Measurements from ENCODE around the gene SGCD. TPM values are rescaled to one million over a fixed set of nuclear protein-coding genes. Genes with fewer than 3 reads are reported as not detected.

SGCD gene
- total RNA-seq, 2 experiments from 2014 or later: not detected

GRCh38 chr5:156718985-156719384, 392.0 kb downstream of the SGCD start:
- no peaks in the 10 kb centered on the region for H3K9me2 ChIP-seq (ENCODE audit: insufficient read depth, low read length)
- H3K27ac ChIP-seq (ENCODE audit: low read depth, low read length, poor library complexity, severe bottlenecking): no peak overlapping the region
- ChIA-PET CTCF (ENCODE audit: unreplicated experiment) (no interaction called here), POLR2A (no interaction called here)
- TF ChIP-seq CTCF (conservative IDR thresholded peaks at IDR 0.05; ENCODE audit: low read length) (peak; percentile 68), EZH2phosphoT487 (IDR thresholded peaks at IDR 0.05; ENCODE audit: borderline replicate concordance, low read depth, low read length) (no peak)
- no peak overlapping the region for H3K4me3 ChIP-seq (ENCODE audit: low read depth, low read length, poor library complexity, severe bottlenecking)
- DNase-seq (ENCODE audit: low spot score): peak; percentile 35
- H3K4me2 ChIP-seq (ENCODE audit: low read length): no peak overlapping the region
- peaks cover 13% of the 10 kb centered on the region for H3K4me1 ChIP-seq (ENCODE audit: insufficient read depth, low read length, poor library complexity, severe bottlenecking)
- intact Hi-C loops (cut with micrococcal nuclease; ENCODE audit: unreplicated experiment): loop anchor here (1.0 to 5.0 kb wide), 2 partner anchors 98 to 308 kb away; no protein-coding TSS in a partner anchor
- no peaks in the 10 kb centered on the region for H3K79me2 ChIP-seq (ENCODE audit: insufficient read depth, low read depth, low read length)
- H3K36me3 ChIP-seq (ENCODE audit: insufficient read depth, low read length): no peaks in the 10 kb centered on the region
- H4K20me1 ChIP-seq (ENCODE audit: insufficient read depth, low read length): no peaks in the 10 kb centered on the region
- H2AFZ ChIP-seq (ENCODE audit: low read length): no peak overlapping the region
- no peaks in the 10 kb centered on the region for H3K9me3 ChIP-seq (ENCODE audit: low read length)
- no TSS peak for BruUV-seq (replicated peaks)

- Histone ChIP-seq H2AFZ (ENCODE audit: low read length) (no peak overlapping the region), H3K4me1 (ENCODE audit: insufficient read depth, low read length, poor library complexity, severe bottlenecking) (no peaks in the 10 kb centered on the region), H3K36me3 (ENCODE audit: insufficient read depth, low read length) (no peaks in the 10 kb centered on the region), H3K9me3 (ENCODE audit: low read length) (no peaks in the 10 kb centered on the region), H3K27ac (ENCODE audit: low read depth, low read length, poor library complexity, severe bottlenecking) (no peak overlapping the region), H3K4me2 (ENCODE audit: low read length) (no peak overlapping the region), H4K20me1 (ENCODE audit: insufficient read depth, low read length) (no peaks in the 10 kb centered on the region), H3K9me2 (ENCODE audit: insufficient read depth, low read length) (no peaks in the 10 kb centered on the region), H3K4me3 (ENCODE audit: low read depth, low read length, poor library complexity, severe bottlenecking) (no peak overlapping the region), H3K79me2 (ENCODE audit: insufficient read depth, low read depth, low read length) (no peaks in the 10 kb centered on the region)
- no peak for TF ChIP-seq EZH2phosphoT487 (IDR thresholded peaks at IDR 0.05; ENCODE audit: borderline replicate concordance, low read depth, low read length)
- TF ChIP-seq CTCF (conservative IDR thresholded peaks at IDR 0.05; ENCODE audit: low read length): no peak
- ChIA-PET POLR2A (interaction anchor here (0.6 kb wide), 1 partner anchor 199 kb away, joined by 3 read pairs; no protein-coding TSS in a partner anchor), CTCF (ENCODE audit: unreplicated experiment) (no interaction called here)
- BruUV-seq (replicated peaks): no TSS peak
- intact Hi-C loops (cut with micrococcal nuclease; ENCODE audit: unreplicated experiment): no loop called here
- no peak for DNase-seq (ENCODE audit: low spot score)
These were observed 395.4 kb downstream of the SGCD start for GRCh38 chr5:156722358-156722757.

- H3K9me2 ChIP-seq (ENCODE audit: insufficient read depth, low read length): 0 out of 2 replicates have a peak, but pooled peaks cover 4% of the 10 kb centered on the region
- H4K20me1 ChIP-seq (ENCODE audit: insufficient read depth, low read length): no peaks in the 10 kb centered on the region
- peaks cover 6% of the 10 kb centered on the region for H3K4me1 ChIP-seq (ENCODE audit: insufficient read depth, low read length, poor library complexity, severe bottlenecking)
- H3K9me3 ChIP-seq (ENCODE audit: low read length): no peaks in the 10 kb centered on the region
- no peak overlapping the region for H3K4me2 ChIP-seq (ENCODE audit: low read length)
- no peak overlapping the region for H3K27ac ChIP-seq (ENCODE audit: low read depth, low read length, poor library complexity, severe bottlenecking)
- H3K79me2 ChIP-seq (ENCODE audit: insufficient read depth, low read depth, low read length): no peaks in the 10 kb centered on the region
- no peak overlapping the region for H2AFZ ChIP-seq (ENCODE audit: low read length)
- intact Hi-C loops (cut with micrococcal nuclease; ENCODE audit: unreplicated experiment): no loop called here
- BruUV-seq (replicated peaks): no TSS peak
- no peak overlapping the region for H3K4me3 ChIP-seq (ENCODE audit: low read depth, low read length, poor library complexity, severe bottlenecking)
- TF ChIP-seq EZH2phosphoT487 (IDR thresholded peaks at IDR 0.05; ENCODE audit: borderline replicate concordance, low read depth, low read length): no peak
- TF ChIP-seq CTCF (conservative IDR thresholded peaks at IDR 0.05; ENCODE audit: low read length): no peak
- DNase-seq (ENCODE audit: low spot score): no peak
- ChIA-PET POLR2A (interaction anchor here (0.8 to 1.7 kb wide), 2 partner anchors 16 to 18 kb away, joined by 3 to 6 read pairs; no protein-coding TSS in a partner anchor), CTCF (ENCODE audit: unreplicated experiment) (no interaction called here)
- H3K36me3 ChIP-seq (ENCODE audit: insufficient read depth, low read length): peaks cover 7% of the 10 kb centered on the region
These were observed 408.5 kb downstream of the SGCD start for GRCh38 chr5:156735477-156735876.

Data from OCI-LY7 (cell line).